Measurements from ENCODE around the gene FAM219B. TPM values are rescaled to one million over a fixed set of nuclear protein-coding genes. Genes with fewer than 3 reads are reported as not detected.

The FAM219B gene
- total RNA-seq, 2 experiments from 2014 or later, result 21.5 to 26.8 TPM

- H3K27ac Mint-ChIP-seq, result peak overlapping the region; percentile 53
- H3K27me3 ChIP-seq (ENCODE audit: control insufficient read depth in 1 of 2, insufficient read depth in 2 of 2, low read length in 2 of 2), result no peaks in the 10 kb centered on the region
- peak overlapping the region; percentile 39 for H3K4me3 Mint-ChIP-seq
- H3K9me3 ChIP-seq (ENCODE audit: control insufficient read depth in 1 of 2, insufficient read depth in 1 of 2, low read length in 2 of 2), result no peaks in the 10 kb centered on the region
- H3K27me3 Mint-ChIP-seq, result no peaks in the 10 kb centered on the region
- DNase-seq (no peak), ATAC-seq (ENCODE audit: poor library complexity) (no peak)
- TF ChIP-seq, protein P1, sequence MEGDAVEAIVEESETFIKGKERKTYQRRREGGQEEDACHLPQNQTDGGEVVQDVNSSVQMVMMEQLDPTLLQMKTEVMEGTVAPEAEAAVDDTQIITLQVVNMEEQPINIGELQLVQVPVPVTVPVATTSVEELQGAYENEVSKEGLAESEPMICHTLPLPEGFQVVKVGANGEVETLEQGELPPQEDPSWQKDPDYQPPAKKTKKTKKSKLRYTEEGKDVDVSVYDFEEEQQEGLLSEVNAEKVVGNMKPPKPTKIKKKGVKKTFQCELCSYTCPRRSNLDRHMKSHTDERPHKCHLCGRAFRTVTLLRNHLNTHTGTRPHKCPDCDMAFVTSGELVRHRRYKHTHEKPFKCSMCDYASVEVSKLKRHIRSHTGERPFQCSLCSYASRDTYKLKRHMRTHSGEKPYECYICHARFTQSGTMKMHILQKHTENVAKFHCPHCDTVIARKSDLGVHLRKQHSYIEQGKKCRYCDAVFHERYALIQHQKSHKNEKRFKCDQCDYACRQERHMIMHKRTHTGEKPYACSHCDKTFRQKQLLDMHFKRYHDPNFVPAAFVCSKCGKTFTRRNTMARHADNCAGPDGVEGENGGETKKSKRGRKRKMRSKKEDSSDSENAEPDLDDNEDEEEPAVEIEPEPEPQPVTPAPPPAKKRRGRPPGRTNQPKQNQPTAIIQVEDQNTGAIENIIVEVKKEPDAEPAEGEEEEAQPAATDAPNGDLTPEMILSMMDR (IDR thresholded peaks at IDR 0.05), result no peak
- peaks cover 38% of the 10 kb centered on the region for H3K36me3 Mint-ChIP-seq (ENCODE audit: low read depth)
- no peak overlapping the region for H3K27ac ChIP-seq (ENCODE audit: low read depth in 1 of 2, low read length in 2 of 2)
- H3K36me3 ChIP-seq (ENCODE audit: insufficient read depth, low read length), result peaks cover 12% of the 10 kb centered on the region
- intact Hi-C loops (cut with DNase I, micrococcal nuclease), result loop anchor here (10.0 kb wide), 4 partner anchors 239 to 939 kb away; partner anchors contain the start of genes ARID3B (in 1 of the 2), EDC3 (in 1 of the 2), PML (in 1 of the 2) and SNUPN (in 1 of the 2)
- POLR2A ChIA-PET, result interaction anchor here (0.9 to 1.7 kb wide), 2 partner anchors 27 to 512 kb away, joined by 3 to 5 read pairs; partner anchors contain the start of gene FAM219B
- peaks cover 37% of the 10 kb centered on the region for H3K4me1 Mint-ChIP-seq (ENCODE audit: low read depth)
- H3K4me1 ChIP-seq (ENCODE audit: insufficient read depth, low read length), result peaks cover 35% of the 10 kb centered on the region
- no peaks in the 10 kb centered on the region for H3K9me3 Mint-ChIP-seq
- no peak overlapping the region for H3K4me3 ChIP-seq (ENCODE audit: low read length)
- CTCF ChIA-PET, result interaction anchor here (1.0 to 1.8 kb wide), 3 partner anchors 32 to 299 kb away, joined by 3 to 4 read pairs (median 4); no protein-coding TSS in a partner anchor
These were observed 26.9 kb upstream of the FAM219B start for GRCh38 chr15:74933573-74933972.

DNA sequence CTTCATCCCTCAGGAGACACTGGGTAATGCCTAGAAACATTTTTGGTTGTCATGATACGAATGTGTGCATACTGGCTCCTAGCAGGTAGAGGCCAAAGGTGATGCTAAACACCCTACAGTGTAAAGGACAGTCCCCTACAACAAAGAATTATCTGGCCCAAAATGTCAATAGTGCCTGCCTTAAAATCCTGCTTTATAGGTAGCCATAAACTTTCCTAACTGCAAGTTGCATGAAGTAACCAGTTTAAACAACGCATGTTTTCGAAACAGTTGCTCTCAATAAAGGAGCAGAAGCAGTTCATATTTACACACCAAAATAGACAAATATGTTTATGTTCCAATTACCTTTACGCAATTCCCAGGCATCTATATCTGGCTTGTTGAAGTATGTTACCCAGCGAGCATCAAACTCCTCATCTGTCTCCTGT is 22.1 kb upstream of the FAM219B start:
- peaks cover 2% of the 10 kb centered on the region for H3K4me1 ChIP-seq (ENCODE audit: insufficient read depth, low read length)
- ChIA-PET POLR2A (no interaction called here), CTCF (no interaction called here)
- no peaks in the 10 kb centered on the region for H3K27me3 ChIP-seq (ENCODE audit: control insufficient read depth in 1 of 2, insufficient read depth in 2 of 2, low read length in 2 of 2)
- H3K27me3 Mint-ChIP-seq, result no peaks in the 10 kb centered on the region
- no peaks in the 10 kb centered on the region for H3K9me3 ChIP-seq (ENCODE audit: control insufficient read depth in 1 of 2, insufficient read depth in 1 of 2, low read length in 2 of 2)
- no peak for DNase-seq
- peaks cover 44% of the 10 kb centered on the region for H3K36me3 ChIP-seq (ENCODE audit: insufficient read depth, low read length)
- ATAC-seq (ENCODE audit: poor library complexity), result no peak
- no peaks in the 10 kb centered on the region for H3K9me3 Mint-ChIP-seq
- TF ChIP-seq, protein P1 (IDR thresholded peaks at IDR 0.05), result no peak
- intact Hi-C loops (cut with DNase I, micrococcal nuclease), result no loop called here
- no peak overlapping the region for H3K27ac ChIP-seq (ENCODE audit: low read depth in 1 of 2, low read length in 2 of 2)
- no peak overlapping the region for H3K27ac Mint-ChIP-seq
- no peak overlapping the region for H3K4me3 ChIP-seq (ENCODE audit: low read length)
- peaks cover 15% of the 10 kb centered on the region for H3K4me1 Mint-ChIP-seq (ENCODE audit: low read depth)
- peaks cover 65% of the 10 kb centered on the region for H3K36me3 Mint-ChIP-seq (ENCODE audit: low read depth)
- H3K4me3 Mint-ChIP-seq, result no peak overlapping the region

- Mint-ChIP-seq H3K36me3 (ENCODE audit: low read depth) (peaks cover 78% of the 10 kb centered on the region), H3K4me3 (no peak overlapping the region), H3K27ac (no peak overlapping the region), H3K27me3 (no peaks in the 10 kb centered on the region), H3K4me1 (ENCODE audit: low read depth) (no peaks in the 10 kb centered on the region), H3K9me3 (no peaks in the 10 kb centered on the region)
- TF ChIP-seq, protein P1 (IDR thresholded peaks at IDR 0.05), result no peak
- no peaks in the 10 kb centered on the region for H3K4me1 ChIP-seq (ENCODE audit: insufficient read depth, low read length)
- CTCF ChIA-PET, result interaction anchor here (1.0 kb wide), 1 partner anchor 23 kb away, joined by 3 read pairs; no protein-coding TSS in a partner anchor
- H3K4me3 ChIP-seq (ENCODE audit: low read length), result no peak overlapping the region
- DNase-seq, result no peak
- POLR2A ChIA-PET, result no interaction called here
- H3K36me3 ChIP-seq (ENCODE audit: insufficient read depth, low read length), result peaks cover 72% of the 10 kb centered on the region
- ATAC-seq (ENCODE audit: poor library complexity), result no peak
- no peaks in the 10 kb centered on the region for H3K27me3 ChIP-seq (ENCODE audit: control insufficient read depth in 1 of 2, insufficient read depth in 2 of 2, low read length in 2 of 2)
- intact Hi-C loops (cut with DNase I, micrococcal nuclease), result no loop called here
- H3K9me3 ChIP-seq (ENCODE audit: control insufficient read depth in 1 of 2, insufficient read depth in 1 of 2, low read length in 2 of 2), result no peaks in the 10 kb centered on the region
- no peak overlapping the region for H3K27ac ChIP-seq (ENCODE audit: low read depth in 1 of 2, low read length in 2 of 2)
These were observed 17.9 kb upstream of the FAM219B start for GRCh38 chr15:74924525-74924924.
